GM21526 (cell line): ENCODE results near the gene P4HA2.
A peak's percentile ranks its signal among the peaks of the same experiment; 100 is the strongest.

Experiments
- ATAC-seq: cut with Tn5 transposase; IDR thresholded peaks from one replicate; pipeline ENCODE4 v1.9.1; 2021; ENCODE audit warnings: moderate library complexity; ENCODE audit not compliant: unreplicated experiment, low FRiP score

Gene P4HA2

GRCh38 chr5:132227485-132228240 is at the start of gene P4HA2:
Gene P4HA2 (minus strand): TSS chr5:132227853. CDS start chr5:132218626, 9,227 bp downstream.
- peak; percentile 96 for ATAC-seq

- ATAC-seq, result no peak
These were observed 49.6 kb upstream of the P4HA2 start for GRCh38 chr5:132277256-132277655.

- no peak for ATAC-seq
These were observed 47.9 kb upstream of the P4HA2 start for GRCh38 chr5:132275367-132276220.

- ATAC-seq, result no peak
These were observed 46.6 kb upstream of the P4HA2 start for GRCh38 chr5:132274050-132274792.

GRCh38 chr5:132273631-132274030 is 46.0 kb upstream of the P4HA2 start:
- no peak for ATAC-seq

- ATAC-seq, result no peak
These were observed 44.9 kb upstream of the P4HA2 start for GRCh38 chr5:132272311-132273210.

- ATAC-seq, result no peak
These were observed 43.9 kb upstream of the P4HA2 start for GRCh38 chr5:132271251-132272246.

- no peak for ATAC-seq
These were observed 43.1 kb upstream of the P4HA2 start for GRCh38 chr5:132270706-132271105.

- ATAC-seq, result no peak
These were observed 42.6 kb upstream of the P4HA2 start for GRCh38 chr5:132270335-132270665.

GRCh38 chr5:132269635-132270334 is 42.1 kb upstream of the P4HA2 start:
- ATAC-seq, result no peak

- no peak for ATAC-seq
These were observed 41.3 kb upstream of the P4HA2 start for GRCh38 chr5:132268769-132269551.

GRCh38 chr5:132267931-132268768 is 40.5 kb upstream of the P4HA2 start:
- no peak for ATAC-seq

GRCh38 chr5:132267166-132267739 is 39.6 kb upstream of the P4HA2 start:
- no peak for ATAC-seq

GRCh38 chr5:132266836-132267160 is 39.1 kb upstream of the P4HA2 start:
- no peak for ATAC-seq

- ATAC-seq, result no peak
These were observed 38.6 kb upstream of the P4HA2 start for GRCh38 chr5:132266031-132266835.
